Activated CD8-positive, alpha-beta memory T cell treated with anti-CD3 and anti-CD28 coated beads for 4 hours (primary cell): ENCODE measurements around the gene SLC9A3.
A peak's percentile ranks its signal among the peaks of the same experiment; 100 is the strongest.

Source experiments
- DNase-seq, 2 donors: peaks; one replicate each; pipeline ENCODE4 v3.0.0-alpha.2; 2020; ENCODE audit warnings: low read depth in 2 of 2

Gene SLC9A3

GRCh38 chr5:555058-555623, 30.9 kb upstream of the SLC9A3 start:
- no peak for DNase-seq

- DNase-seq: no peak
Measured at GRCh38 chr5:554284-554988, 30.2 kb upstream of the SLC9A3 start.

GRCh38 chr5:553874-554273, 29.6 kb upstream of the SLC9A3 start:
- DNase-seq: no peak

- DNase-seq: no peak
Measured at GRCh38 chr5:551406-551805, 27.2 kb upstream of the SLC9A3 start.

- no peak for DNase-seq
Measured at GRCh38 chr5:549229-549628, 25.0 kb upstream of the SLC9A3 start.

GRCh38 chr5:548256-548655, 24.0 kb upstream of the SLC9A3 start:
- no peak for DNase-seq

GRCh38 chr5:547086-547924, 23.1 kb upstream of the SLC9A3 start:
- no peak for DNase-seq

GRCh38 chr5:546376-546908, 22.2 kb upstream of the SLC9A3 start:
- DNase-seq: no peak

GRCh38 chr5:545641-546375, 21.6 kb upstream of the SLC9A3 start:
- DNase-seq: no peak

GRCh38 chr5:544675-545355, 20.6 kb upstream of the SLC9A3 start:
- DNase-seq: no peak

GRCh38 chr5:543755-544674, 19.8 kb upstream of the SLC9A3 start:
- DNase-seq: peak in 1 of 2 donors; percentile 7

- no peak for DNase-seq
Measured at GRCh38 chr5:543351-543750, 19.1 kb upstream of the SLC9A3 start.

- DNase-seq: no peak
Measured at GRCh38 chr5:542319-543311, 18.4 kb upstream of the SLC9A3 start.

GRCh38 chr5:541539-542318, 17.5 kb upstream of the SLC9A3 start:
- no peak for DNase-seq

GRCh38 chr5:540906-541538, 16.8 kb upstream of the SLC9A3 start:
- no peak for DNase-seq

GRCh38 chr5:540071-540905, 16.0 kb upstream of the SLC9A3 start:
- DNase-seq: no peak
